ENCODE results near the gene TAC4. TPM values are rescaled to one million over a fixed set of nuclear protein-coding genes. Genes with fewer than 3 reads are reported as not detected.

TAC4 gene
- total and polyA plus RNA-seq, 2 of the 13 experiments (the other 11 are each of a cell fraction or from before 2014, with no cell fraction given) = not detected

DNA sequence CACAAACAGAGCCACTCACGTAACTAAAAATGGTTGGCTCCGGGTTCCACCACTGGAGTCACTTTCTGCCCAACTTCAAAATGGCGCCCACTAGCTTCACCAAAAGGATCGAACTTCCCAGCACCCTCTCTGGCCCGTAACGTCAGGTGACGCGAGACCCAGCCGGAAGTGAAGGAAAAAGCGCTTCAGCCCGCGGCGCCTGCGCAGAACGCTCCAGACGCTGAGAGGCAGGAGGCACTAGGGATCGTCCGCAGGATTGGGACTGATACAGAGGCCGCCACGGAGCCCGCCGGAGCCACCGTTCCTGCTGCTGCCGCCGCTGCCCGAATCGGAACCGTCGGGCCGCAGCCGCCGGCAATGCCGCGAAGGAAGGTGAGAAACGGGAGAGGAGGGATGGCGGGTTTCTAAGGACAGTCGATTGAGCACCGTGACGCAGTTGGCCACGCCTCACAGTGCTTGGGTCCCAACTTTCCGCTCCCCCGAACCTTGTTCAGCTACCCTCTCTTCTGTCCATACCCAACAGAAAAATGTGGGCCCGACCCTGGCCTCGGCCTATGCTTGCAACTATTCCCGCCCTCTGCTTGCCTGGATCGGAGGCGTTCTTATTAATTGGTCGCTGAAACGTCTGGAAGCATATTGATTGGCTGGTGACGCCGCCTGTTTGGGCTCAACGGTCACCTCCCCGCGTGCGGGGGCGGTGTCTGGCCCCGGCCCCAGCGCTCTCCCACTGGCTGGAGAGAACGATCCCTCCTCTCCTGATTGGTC is 59.2 kb downstream of the TAC4 start, which contains the start of gene KAT7 (continued):
- TF ChIP-seq HDAC2 (CRISPR knock-in tag; IDR thresholded peaks at IDR 0.05) (peak; percentile 86; the same call in 1 of the 2 replicates), IRX3 (CRISPR knock-in tag; IDR thresholded peaks at IDR 0.05; ENCODE audit: borderline replicate concordance, low read depth) (no peak), ZNF746 (CRISPR knock-in tag; IDR thresholded peaks at IDR 0.05) (no peak), TBX2 (CRISPR knock-in tag; IDR thresholded peaks at IDR 0.05; ENCODE audit: borderline replicate concordance) (peak; percentile 88), ZHX1 (CRISPR knock-in tag; IDR thresholded peaks at IDR 0.05; ENCODE audit: low read depth) (peak; percentile 99), KLF13 (CRISPR knock-in tag; IDR thresholded peaks at IDR 0.05) (no peak), KMT2A (CRISPR knock-in tag; IDR thresholded peaks at IDR 0.05) (peak; percentile 85), SOX5 (CRISPR knock-in tag; IDR thresholded peaks at IDR 0.05; ENCODE audit: borderline replicate concordance) (peak; percentile 60; the same call in 1 of the 2 replicates), MEIS2 (CRISPR knock-in tag; IDR thresholded peaks at IDR 0.05) (peak; percentile 71; the same call in 1 of the 2 replicates), CEBPG (CRISPR knock-in tag; IDR thresholded peaks at IDR 0.05) (peak; percentile 62), ZSCAN30 (CRISPR knock-in tag; IDR thresholded peaks at IDR 0.05) (no peak; the same call in 1 of the 2 replicates), ZGPAT (CRISPR knock-in tag; IDR thresholded peaks at IDR 0.05) (peak; percentile 96), BCL3 (CRISPR knock-in tag; IDR thresholded peaks at IDR 0.05) (peak; percentile 97), AHDC1 (CRISPR knock-in tag; IDR thresholded peaks at IDR 0.05; ENCODE audit: borderline replicate concordance) (no peak)
- TF ChIP-seq, protein P1, sequence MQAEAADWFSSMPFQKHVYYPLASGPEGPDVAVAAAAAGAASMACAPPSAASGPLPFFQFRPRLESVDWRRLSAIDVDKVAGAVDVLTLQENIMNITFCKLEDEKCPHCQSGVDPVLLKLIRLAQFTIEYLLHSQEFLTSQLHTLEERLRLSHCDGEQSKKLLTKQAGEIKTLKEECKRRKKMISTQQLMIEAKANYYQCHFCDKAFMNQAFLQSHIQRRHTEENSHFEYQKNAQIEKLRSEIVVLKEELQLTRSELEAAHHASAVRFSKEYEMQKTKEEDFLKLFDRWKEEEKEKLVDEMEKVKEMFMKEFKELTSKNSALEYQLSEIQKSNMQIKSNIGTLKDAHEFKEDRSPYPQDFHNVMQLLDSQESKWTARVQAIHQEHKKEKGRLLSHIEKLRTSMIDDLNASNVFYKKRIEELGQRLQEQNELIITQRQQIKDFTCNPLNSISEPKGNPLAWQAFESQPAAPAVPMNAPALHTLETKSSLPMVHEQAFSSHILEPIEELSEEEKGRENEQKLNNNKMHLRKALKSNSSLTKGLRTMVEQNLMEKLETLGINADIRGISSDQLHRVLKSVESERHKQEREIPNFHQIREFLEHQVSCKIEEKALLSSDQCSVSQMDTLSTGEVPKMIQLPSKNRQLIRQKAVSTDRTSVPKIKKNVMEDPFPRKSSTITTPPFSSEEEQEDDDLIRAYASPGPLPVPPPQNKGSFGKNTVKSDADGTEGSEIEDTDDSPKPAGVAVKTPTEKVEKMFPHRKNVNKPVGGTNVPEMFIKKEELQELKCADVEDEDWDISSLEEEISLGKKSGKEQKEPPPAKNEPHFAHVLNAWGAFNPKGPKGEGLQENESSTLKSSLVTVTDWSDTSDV (CRISPR knock-in tag; IDR thresholded peaks at IDR 0.05) = peak; percentile 95

Measured in HepG2 (cell line).